DMS114 treated with DMSO at 0.1 percent for 48 hours (cell line): ENCODE results near the gene MYO9B.

Experiments
- DNase-seq: peaks from one replicate; lab custom pipeline; 2025; ENCODE audit not compliant: unreplicated experiment; lab: John Stamatoyannopoulos, UW

The MYO9B gene

DNA sequence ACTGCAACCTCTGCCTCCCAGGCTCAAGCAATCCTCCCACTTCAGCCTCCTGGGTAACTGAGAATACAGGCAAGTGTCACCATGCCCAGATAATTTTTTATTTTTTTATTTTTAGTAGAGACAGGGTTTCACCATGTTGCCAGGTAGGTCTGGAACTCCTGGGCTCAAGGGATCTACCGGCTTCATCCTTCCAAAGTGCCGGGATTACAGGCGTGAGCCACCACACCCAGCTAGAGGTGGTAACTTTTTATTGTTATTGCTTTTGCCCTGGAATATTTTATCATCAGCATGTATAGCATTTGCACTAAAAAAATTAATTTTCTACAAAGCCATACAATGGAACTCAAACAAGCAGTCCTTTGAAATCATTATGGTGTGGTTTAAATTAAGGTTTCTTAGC is 14.4 kb upstream of the MYO9B start:
- no peak for DNase-seq

- no peak for DNase-seq
These were observed 13.9 kb upstream of the MYO9B start for GRCh38 chr19:17061691-17062090.

GRCh38 chr19:17063428-17063827 is 12.1 kb upstream of the MYO9B start:
- no peak for DNase-seq

GRCh38 chr19:17069193-17069592 is 6.4 kb upstream of the MYO9B start:
- DNase-seq, result no peak

GRCh38 chr19:17070421-17070820 is 5.2 kb upstream of the MYO9B start:
- DNase-seq, result no peak

- DNase-seq, result no peak
These were observed 4.7 kb upstream of the MYO9B start for GRCh38 chr19:17070912-17071311.

DNA sequence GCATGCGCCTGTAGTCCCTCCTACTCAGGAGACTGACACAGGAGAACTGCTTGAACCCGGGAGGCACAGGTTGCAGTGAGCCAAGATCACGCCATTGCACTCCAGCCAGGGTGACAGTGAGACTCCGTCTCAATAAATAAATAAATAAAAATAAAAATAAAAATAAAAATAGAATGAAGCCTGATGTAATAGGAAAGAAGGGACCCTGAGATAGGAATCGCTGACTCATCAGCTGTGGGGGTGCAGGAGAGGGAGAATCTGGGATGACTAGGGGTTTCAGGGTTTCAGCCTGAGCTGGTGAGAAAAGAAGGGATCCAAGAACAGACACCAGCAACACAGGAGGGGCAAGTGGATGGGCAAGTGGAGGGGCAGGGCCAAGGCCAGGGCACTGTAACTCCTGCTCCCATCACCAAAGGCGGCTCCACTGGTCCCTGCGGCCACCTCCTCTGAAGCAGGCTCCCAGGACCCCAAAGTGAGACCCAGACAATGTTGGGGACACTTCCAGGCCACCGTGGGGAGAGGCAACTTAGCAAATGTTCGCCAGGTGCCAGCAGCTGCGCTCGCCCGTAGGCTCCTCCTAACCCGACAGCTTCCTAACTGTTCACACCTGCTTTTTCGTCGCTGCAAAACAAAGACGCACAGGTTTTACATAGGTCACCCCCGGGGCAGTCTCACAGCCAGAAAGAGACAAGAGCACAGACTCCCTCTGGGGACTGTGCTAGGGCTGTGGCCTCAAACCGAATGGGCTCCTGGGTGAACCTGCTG is 1.5 kb upstream of the MYO9B start:
- no peak for DNase-seq

GRCh38 chr19:17074634-17075034 is 943 bp upstream of the MYO9B start:
- DNase-seq, result no peak

- no peak for DNase-seq
These were observed 426 bp downstream of the MYO9B start for GRCh38 chr19:17075864-17076542.

GRCh38 chr19:17076543-17076991 is 990 bp downstream of the MYO9B start:
- DNase-seq, result no peak

- DNase-seq, result no peak
These were observed 2.0 kb downstream of the MYO9B start for GRCh38 chr19:17077447-17078028.

- DNase-seq, result no peak
These were observed 2.7 kb downstream of the MYO9B start for GRCh38 chr19:17078036-17078919.

DNA sequence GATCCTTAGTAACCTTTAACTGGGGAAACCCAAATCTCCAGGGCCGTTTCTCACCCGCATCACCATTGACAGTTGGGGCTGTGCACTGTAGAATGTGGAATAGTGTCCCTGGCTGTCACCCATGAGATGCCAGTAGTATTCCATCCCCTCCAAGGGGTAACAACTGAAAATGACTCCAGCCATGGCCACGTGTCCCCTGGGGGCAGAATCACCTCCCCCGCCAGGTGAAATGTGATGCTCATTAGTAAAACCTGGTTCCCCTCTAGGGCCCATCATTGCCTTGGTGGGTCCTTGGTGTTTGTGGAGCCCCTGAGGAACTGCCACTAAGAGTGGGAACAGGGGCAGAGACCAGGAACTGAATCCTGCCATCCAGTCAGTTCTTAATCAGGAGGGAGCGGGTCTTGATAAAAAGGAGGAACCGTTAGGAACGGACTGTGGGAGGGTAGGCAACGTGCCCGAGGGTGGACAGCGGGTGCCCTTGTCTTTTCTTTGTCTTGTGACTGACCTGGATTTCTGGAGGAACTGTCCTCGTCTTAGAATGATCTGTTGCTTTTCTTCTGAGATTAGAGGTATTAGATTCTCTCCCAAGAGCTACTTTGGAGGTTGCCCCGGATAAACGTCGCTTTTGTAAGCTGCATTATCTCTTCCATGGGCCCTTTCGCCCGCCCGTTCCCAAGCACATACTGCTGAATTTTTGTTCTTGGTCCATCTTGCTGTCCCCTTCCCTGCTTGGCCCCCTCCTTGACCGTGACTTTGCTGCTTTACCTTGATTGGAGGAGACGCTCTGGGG is 3.5 kb downstream of the MYO9B start:
- no peak for DNase-seq

- no peak for DNase-seq
These were observed 4.3 kb downstream of the MYO9B start for GRCh38 chr19:17079710-17080439.

GRCh38 chr19:17080440-17080801 is 4.8 kb downstream of the MYO9B start:
- no peak for DNase-seq

DNA sequence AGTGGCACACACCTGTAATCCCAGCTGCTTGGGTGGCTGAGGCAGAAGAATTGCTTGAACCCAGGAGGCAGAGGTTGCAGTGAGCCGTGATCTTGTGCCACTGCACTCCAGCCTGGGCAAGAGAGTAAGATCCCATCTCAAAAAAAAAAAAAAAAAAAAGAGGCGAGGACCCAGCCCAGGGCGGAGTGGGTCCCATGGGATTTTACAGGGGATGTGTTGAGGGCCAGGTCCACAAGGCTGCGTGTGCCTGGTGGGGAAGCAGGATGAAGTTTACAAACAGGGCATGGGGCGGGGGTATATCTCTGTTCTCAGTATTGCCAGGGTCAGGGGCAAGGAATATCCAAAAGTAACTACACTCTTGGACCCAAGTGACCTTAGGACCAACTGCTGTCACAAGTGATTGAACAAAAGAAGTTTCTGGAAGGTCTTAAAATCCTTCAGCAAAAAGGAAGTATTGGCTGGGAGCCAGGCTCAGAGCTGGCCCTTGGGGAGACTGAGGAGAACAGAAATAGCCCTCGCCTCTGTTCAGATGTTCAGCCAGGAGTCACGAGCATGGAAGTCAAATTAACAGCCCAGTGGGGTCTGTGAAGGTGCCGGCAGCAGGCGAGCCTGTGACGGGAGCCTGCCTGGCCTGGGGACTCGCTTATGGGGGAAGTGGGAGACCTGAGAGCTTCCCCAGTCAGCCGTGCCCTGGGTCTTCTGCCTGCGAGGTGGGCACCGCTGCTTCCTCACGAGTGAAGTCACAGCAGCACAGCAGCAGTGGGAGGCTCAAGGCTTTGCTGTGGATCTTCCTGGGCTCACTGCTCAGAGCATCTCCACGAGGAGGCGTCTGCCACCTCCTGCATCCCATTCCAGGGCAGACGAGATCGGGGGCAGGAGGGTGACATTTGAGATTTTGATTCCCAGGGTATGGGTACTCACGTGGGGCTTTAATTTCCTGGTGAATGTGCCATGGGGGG is 6.4 kb downstream of the MYO9B start:
- DNase-seq, result no peak

GRCh38 chr19:17086120-17086519 is 10.5 kb downstream of the MYO9B start:
- DNase-seq, result no peak

DNA sequence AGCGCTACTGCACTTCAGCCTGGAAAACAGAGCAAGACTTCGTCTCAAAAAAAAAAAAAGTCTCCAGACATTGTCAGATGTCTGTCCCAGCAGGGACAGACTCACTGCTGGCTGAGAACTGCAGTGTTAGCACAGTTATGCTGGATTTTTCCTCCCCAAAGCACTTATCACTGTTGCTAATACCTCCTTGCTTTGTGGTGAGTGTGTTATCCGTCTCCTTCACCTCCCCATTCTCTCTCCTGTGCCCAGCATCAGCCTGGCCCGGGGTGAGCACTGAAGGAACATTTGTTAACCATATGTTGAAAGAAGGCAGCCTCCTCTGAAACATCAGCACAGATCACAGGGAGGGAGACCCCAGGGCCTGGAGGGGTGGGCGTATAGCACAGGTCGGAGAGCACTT is 11.3 kb downstream of the MYO9B start:
- DNase-seq, result no peak

DNA sequence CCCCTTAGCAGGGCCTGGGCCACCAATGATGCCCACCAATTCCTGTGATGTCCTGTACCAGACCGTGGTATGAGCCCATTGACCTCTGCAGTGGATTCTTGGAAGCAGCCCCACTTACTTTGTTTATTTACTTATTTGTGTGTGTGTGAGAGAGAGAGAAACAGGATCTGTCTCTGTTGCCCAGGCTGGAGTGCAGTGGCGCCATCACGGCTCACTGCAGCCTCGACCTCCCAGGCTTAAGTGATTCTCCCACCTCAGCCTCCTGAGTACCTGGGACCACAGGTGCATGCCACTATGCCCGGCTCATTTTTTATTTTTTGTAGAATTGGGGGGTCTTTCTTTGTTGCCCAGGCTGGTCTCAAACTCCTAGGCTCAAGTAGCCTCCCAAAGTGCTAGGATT is 13.0 kb downstream of the MYO9B start:
- DNase-seq, result no peak
